HEK293T (cell line): ENCODE results near the gene UPK3A.

ENCODE experiments used
- ARNT ChIP-seq: fragments of 450-650 bp; IDR thresholded peaks from 2 replicates; pipeline ENCODE4 v1.6.1; 2017; ENCODE audit warnings: mild to moderate bottlenecking
- BHLHE40 ChIP-seq: fragments of 450-650 bp; IDR thresholded peaks from 2 replicates; pipeline ENCODE4 v1.6.1; 2016; ENCODE audit warnings: mild to moderate bottlenecking, moderate library complexity, borderline replicate concordance
- CTBP1 ChIP-seq: fragments of 450-650 bp; IDR thresholded peaks from 2 replicates; pipeline ENCODE4 v1.6.1; 2016; ENCODE audit warnings: borderline replicate concordance
- FOXA1 ChIP-seq: fragments of 450-650 bp; IDR thresholded peaks from 2 replicates; pipeline ENCODE4 v1.6.1; 2016; ENCODE audit warnings: mild to moderate bottlenecking
- FOXM1 ChIP-seq: fragments of 450-650 bp; IDR thresholded peaks from 2 replicates; pipeline ENCODE4 v1.6.1; 2017; ENCODE audit warnings: mild to moderate bottlenecking, borderline replicate concordance
- HDGF ChIP-seq: fragments of 450-650 bp; IDR thresholded peaks from 2 replicates; pipeline ENCODE4 v1.6.1; 2017; ENCODE audit warnings: antibody characterized with exemption, borderline replicate concordance
- NFRKB ChIP-seq: fragments of 450-650 bp; IDR thresholded peaks from 2 replicates; pipeline ENCODE4 v1.6.1; 2016; ENCODE audit warnings: mild to moderate bottlenecking, moderate library complexity
- PKNOX1 ChIP-seq: fragments of 450-650 bp; IDR thresholded peaks from 2 replicates; pipeline ENCODE4 v1.6.1; 2016
- SUZ12 ChIP-seq: fragments of 450-650 bp; IDR thresholded peaks from 2 replicates; pipeline ENCODE4 v1.6.1; 2016; ENCODE audit warnings: mild to moderate bottlenecking
- TARDBP ChIP-seq: fragments of 450-650 bp; IDR thresholded peaks from 2 replicates; pipeline ENCODE4 v1.6.1; 2016

GRCh38 chr22:45331486-45331885, 46.7 kb downstream of the UPK3A start:
- TF ChIP-seq TARDBP (no peak), FOXM1 (no peak), CTBP1 (no peak), NFRKB (no peak), ARNT (no peak), SUZ12 (no peak), BHLHE40 (no peak), HDGF (no peak), FOXA1 (no peak), PKNOX1 (no peak)
